A549 (cell line): ENCODE measurements around the gene GNAS. TPM values are rescaled to one million over a fixed set of nuclear protein-coding genes. Genes with fewer than 3 reads are reported as not detected.

Experiments
- ATAC-seq, 2 experiments: fragments of 200-7000 bp in 1 of 2; fragments of >200 bp in 1 of 2; cut with Nextera tagmentation in 1 of 2; cut with Tn5 transposase in 1 of 2; 3 replicates each; pipeline versions ENCODE4 v1.8.0 to v1.9.1; 2018 to 2020; ENCODE audit warnings: mild to moderate bottlenecking in 1 of 2, moderate library complexity in 1 of 2
- CTCF ChIA-PET: fragments of 300-600 bp; sonication (Branson Sonifier 250); formaldehyde crosslinking; extraction: SDS; loops from one replicate; lab custom pipeline; 2021; ENCODE audit warnings: antibody characterized with exemption, inconsistent platforms; lab: Yijun Ruan, JAX
- POLR2A ChIA-PET: fragments of 350-600 bp; formaldehyde crosslinking; extraction: SDS; loops from one replicate; lab custom pipeline; 2021; ENCODE audit warnings: antibody characterized with exemption, inconsistent platforms; lab: Yijun Ruan, JAX
- DNase-seq, 2 experiments: peaks; one replicate each; pipeline versions ENCODE4 v3.0.0 to v3.0.0-alpha.2; 2011 to 2016; ENCODE audit warnings: low read depth in 1 of 2, low spot score in 1 of 2
- FAIRE-seq: peaks from 2 replicates; lab custom pipeline; 2011; peaks lifted over from hg19 to GRCh38; lab: Jason Lieb, UNC
- H3K27ac ChIP-seq, 2 experiments: fragments of >200 bp; sonication (Bioruptor Twin); formaldehyde crosslinking; 3 replicates each; pipeline ENCODE4 v1.5.1; 2016 to 2017
- H3K4me1 ChIP-seq: fragments of >200 bp; sonication (Bioruptor Twin); formaldehyde crosslinking; 3 replicates; pipeline ENCODE4 v1.6.1; 2016
- H3K4me2 ChIP-seq: fragments of >200 bp; sonication (Bioruptor Twin); formaldehyde crosslinking; 3 replicates; pipeline ENCODE4 v1.6.1; 2016
- H3K4me3 ChIP-seq: fragments of >200 bp; sonication (Bioruptor Twin); formaldehyde crosslinking; 3 replicates; pipeline ENCODE4 v1.5.1; 2016
- H3K9me3 ChIP-seq: fragments of >200 bp; sonication (Bioruptor Twin); formaldehyde crosslinking; 3 replicates; pipeline ENCODE4 v1.6.1; 2016
- ATOH8 ChIP-seq: fragments of 250-450 bp; sonication (Bioruptor Pico); IDR thresholded peaks from 2 replicates; pipeline ENCODE4 v1.5.0; 2020; ENCODE audit warnings: low read depth, mild to moderate bottlenecking, moderate library complexity
- BCL3 ChIP-seq: fragments of >200 bp; sonication (Bioruptor Twin); formaldehyde crosslinking; IDR thresholded peaks from 3 replicates; pipeline ENCODE4 v1.6.1; 2016
- CBX2 ChIP-seq: fragments of 200-600 bp; sonication (generic); IDR thresholded peaks from 2 replicates; pipeline ENCODE4 v1.6.1; 2016; ENCODE audit warnings: low read depth, mild to moderate bottlenecking, borderline replicate concordance
- CBX8 ChIP-seq: fragments of 200-600 bp; sonication (generic); IDR thresholded peaks from 2 replicates; pipeline ENCODE4 v1.6.1; 2016
- CHD2 ChIP-seq: fragments of 150-350 bp; IDR thresholded peaks from 2 replicates; pipeline ENCODE4 v1.6.1; 2014; ENCODE audit warnings: low read length; ENCODE audit not compliant: partially characterized antibody
- CHD4 ChIP-seq: fragments of 200-600 bp; sonication (generic); IDR thresholded peaks from 2 replicates; pipeline ENCODE4 v1.6.1; 2016; ENCODE audit warnings: antibody characterized with exemption, mild to moderate bottlenecking, borderline replicate concordance
- CTCF ChIP-seq: fragments of >200 bp; sonication (Bioruptor Twin); formaldehyde crosslinking; IDR thresholded peaks from 3 replicates; pipeline ENCODE4 v1.5.1; 2016
- E2F6 ChIP-seq: IDR thresholded peaks from 2 replicates; pipeline ENCODE4 v1.6.1; 2012; ENCODE audit warnings: low read depth, borderline replicate concordance
- ELK1 ChIP-seq: fragments of 150-350 bp; IDR thresholded peaks from 2 replicates; pipeline ENCODE4 v1.6.1; 2014; ENCODE audit warnings: low read depth, mild to moderate bottlenecking, low read length
- FOSB ChIP-seq: fragments of 250-450 bp; sonication (Bioruptor Pico); IDR thresholded peaks from 2 replicates; pipeline ENCODE4 v1.5.0; 2020; ENCODE audit warnings: mild to moderate bottlenecking, moderate library complexity
- GATA3 ChIP-seq: IDR thresholded peaks from 2 replicates; pipeline ENCODE4 v1.6.1; 2012; ENCODE audit warnings: borderline replicate concordance
- HMGXB4 ChIP-seq: fragments of 250-450 bp; sonication (Bioruptor Pico); IDR thresholded peaks from 2 replicates; pipeline ENCODE4 v1.5.0; 2021; ENCODE audit warnings: mild to moderate bottlenecking, moderate library complexity, borderline replicate concordance
- HOXA7 ChIP-seq: fragments of 250-450 bp; sonication (Bioruptor Pico); IDR thresholded peaks from 2 replicates; pipeline ENCODE4 v1.5.0; 2020; ENCODE audit warnings: mild to moderate bottlenecking, moderate library complexity
- JUN ChIP-seq, 2 experiments: fragments of >200 bp; sonication (Bioruptor Twin); formaldehyde crosslinking; IDR thresholded peaks; 2 replicates in 1 of 2; 3 replicates in 1 of 2; pipeline ENCODE4 v1.6.1; 2016 to 2017
- JUNB ChIP-seq: fragments of >200 bp; sonication (Bioruptor Twin); formaldehyde crosslinking; IDR thresholded peaks from 2 replicates; pipeline ENCODE4 v1.6.1; 2016
- KDM1A ChIP-seq: fragments of 200-600 bp; sonication (generic); IDR thresholded peaks from 2 replicates; pipeline ENCODE4 v1.6.1; 2016; ENCODE audit warnings: low read depth, mild to moderate bottlenecking
- KDM5A ChIP-seq: fragments of 200-600 bp; sonication (generic); IDR thresholded peaks from 2 replicates; pipeline ENCODE4 v1.6.1; 2016; ENCODE audit warnings: antibody characterized with exemption, mild to moderate bottlenecking
- MAFK ChIP-seq: fragments of 450-650 bp; IDR thresholded peaks from 2 replicates; pipeline ENCODE4 v1.6.1; 2014; ENCODE audit not compliant: partially characterized antibody
- NFE2L2 ChIP-seq: fragments of 150-350 bp; conservative IDR thresholded peaks from 2 replicates; pipeline ENCODE4 v1.6.1; 2014; ENCODE audit warnings: low read length
- RARB ChIP-seq: fragments of 250-450 bp; sonication (Bioruptor Pico); IDR thresholded peaks from 2 replicates; pipeline ENCODE4 v1.8.0; 2021; ENCODE audit warnings: mild to moderate bottlenecking, moderate library complexity
- SMC3 ChIP-seq: fragments of >200 bp; sonication (Bioruptor Twin); formaldehyde crosslinking; IDR thresholded peaks from 3 replicates; pipeline ENCODE4 v1.6.1; 2018; ENCODE audit warnings: inconsistent platforms
- TP53 ChIP-seq: fragments of 250-450 bp; sonication (Bioruptor Pico); IDR thresholded peaks from 2 replicates; pipeline ENCODE4 v1.5.0; 2021; ENCODE audit warnings: mild to moderate bottlenecking, moderate library complexity
- USF2 ChIP-seq: fragments of 450-650 bp; IDR thresholded peaks from 2 replicates; pipeline ENCODE4 v1.6.1; 2014; ENCODE audit warnings: antibody characterized with exemption
- ZFP36 ChIP-seq: fragments of 450-650 bp; IDR thresholded peaks from 2 replicates; pipeline ENCODE4 v1.6.1; 2014; ENCODE audit warnings: borderline replicate concordance; ENCODE audit not compliant: partially characterized antibody
- WGBS: methylation state at CpG from one replicate; pipeline ENCODE4 v1.1.6; 2017; ENCODE audit errors: missing lambda C conversion rate; 5-methylcytosine and 5-hydroxymethylcytosine counted together
- polyA plus RNA-seq, 4 experiments: library from polyadenylated mRNA; depleted of rRNA in 3 of 4; stranded (reverse); fragments of >200 nt; fragmentation: RNase III in 1 of 4; extraction: RNeasy Plus Mini Kit Qiagen cat#74134 plus additional on column Dnase treatment in 1 of 4; gene quantifications; 2 replicates in 3 of 4; 3 replicates in 1 of 4; pipeline ENCODE4 v1.2.3, GENCODE V29; 2011 to 2017

Gene GNAS
- polyA plus RNA-seq, 2 of the 4 experiments (the other 2 are of a cell fraction), result 534 to 600 TPM

- FAIRE-seq (no peak), DNase-seq (no peak), ATAC-seq (no peak)
- Histone ChIP-seq H3K4me1 (peaks cover 9% of the 10 kb centered on the region; the same call in 2 of the 3 replicates), H3K4me2 (no peak overlapping the region), H3K9me3 (no peaks in the 10 kb centered on the region), H3K27ac (no peak overlapping the region), H3K4me3 (no peak overlapping the region)
- no peak for TF ChIP-seq CBX2
- TF ChIP-seq TP53, result no peak
- no peak for TF ChIP-seq FOSB (CRISPR knock-in tag)
- no peak for TF ChIP-seq NFE2L2
- no peak for TF ChIP-seq ELK1
- TF ChIP-seq RARB (CRISPR knock-in tag), result no peak
- TF ChIP-seq JUNB, result no peak
- no peak for TF ChIP-seq USF2
- no peak for TF ChIP-seq CHD2
- no peak for TF ChIP-seq GATA3
- TF ChIP-seq ATOH8 (CRISPR knock-in tag), result no peak
- no peak for TF ChIP-seq KDM1A
- no peak for TF ChIP-seq ZFP36
- TF ChIP-seq E2F6, result no peak
- 90% methylated on average over 9 of the region's 9 CpGs for WGBS
- CTCF ChIA-PET, result no interaction called here
- POLR2A ChIA-PET, result no interaction called here
Observed at GRCh38 chr20:58903614-58904013, 51.1 kb downstream of the GNAS start.

GRCh38 chr20:58905236-58905635 lies 52.7 kb downstream of the GNAS start:
- no peak overlapping the region for H3K27ac ChIP-seq
- ChIA-PET POLR2A (no interaction called here), CTCF (interaction anchor here (0.8 kb wide), 1 partner anchor 36 kb away, joined by 3 read pairs; no protein-coding TSS in a partner anchor)
- H3K4me2 ChIP-seq, result no peak overlapping the region
- peaks cover 9% of the 10 kb centered on the region; the same call in 2 of the 3 replicates for H3K4me1 ChIP-seq
- FAIRE-seq (no peak), DNase-seq (no peak), ATAC-seq (no peak)
- whole genome bisulfite sequencing, result 95% methylated on average over 6 of the region's 6 CpGs
- no peaks in the 10 kb centered on the region for H3K9me3 ChIP-seq
- no peak overlapping the region for H3K4me3 ChIP-seq
- no peak for TF ChIP-seq RARB (CRISPR knock-in tag)
- no peak for TF ChIP-seq HOXA7 (CRISPR knock-in tag)
- no peak for TF ChIP-seq CTCF
- no peak for TF ChIP-seq CBX8
- TF ChIP-seq KDM5A, result no peak
- no peak for TF ChIP-seq CHD4
- TF ChIP-seq HMGXB4 (CRISPR knock-in tag), result no peak
- no peak for TF ChIP-seq SMC3
- TF ChIP-seq ZFP36, result no peak
- no peak for TF ChIP-seq MAFK
- no peak for TF ChIP-seq JUN (IDR thresholded peaks at IDR 0.05)
- TF ChIP-seq BCL3, result no peak
